ENCODE measurements around the gene UBTD2. TPM values are rescaled to one million over a fixed set of nuclear protein-coding genes. Genes with fewer than 3 reads are reported as not detected.

UBTD2 gene
- total RNA-seq, 1 experiment from 2014 or later = 18.3 TPM

- Histone ChIP-seq H3K9me3 (ENCODE audit: low read depth, low read length, poor library complexity, severe bottlenecking) (no peaks in the 10 kb centered on the region), H3K4me3 (ENCODE audit: low read depth, low read length, poor library complexity, severe bottlenecking) (no peak overlapping the region), H3K36me3 (ENCODE audit: insufficient read depth, low read length, poor library complexity, severe bottlenecking) (no peaks in the 10 kb centered on the region), H3K27ac (ENCODE audit: low read depth, low read length, poor library complexity, severe bottlenecking) (no peak overlapping the region), H3K4me1 (ENCODE audit: insufficient read depth, low read length, poor library complexity, severe bottlenecking) (peaks cover 22% of the 10 kb centered on the region), H3K27me3 (replicated peaks; ENCODE audit: insufficient read depth, low read depth, low read length, poor library complexity) (no peaks in the 10 kb centered on the region)
- TF ChIP-seq EZH2 (IDR thresholded peaks at IDR 0.05; ENCODE audit: borderline replicate concordance, low read depth, low read length, poor library complexity, severe bottlenecking) = no peak
- TF ChIP-seq CTCF (conservative IDR thresholded peaks at IDR 0.05; ENCODE audit: low read depth, low read length) = no peak
- intact Hi-C loops (cut with micrococcal nuclease; ENCODE audit: unreplicated experiment) = loop anchor here (5.0 kb wide), 1 partner anchor 93 kb away; the partner anchor contains the start of gene STK10
- CTCF ChIA-PET = no interaction called here
- no TSS peak for BruUV-seq (replicated peaks)
- no peak for DNase-seq (ENCODE audit: low spot score)
- POLR2A ChIA-PET (ENCODE audit: low non-redundant PET) = no interaction called here
These were observed 3.2 kb downstream of the UBTD2 start for GRCh38 chr5:172280317-172280716.

- ChIA-PET CTCF (no interaction called here), POLR2A (ENCODE audit: low non-redundant PET) (no interaction called here)
- Histone ChIP-seq H3K4me1 (ENCODE audit: insufficient read depth, low read length, poor library complexity, severe bottlenecking) (peaks cover 18% of the 10 kb centered on the region), H3K27me3 (replicated peaks; ENCODE audit: insufficient read depth, low read depth, low read length, poor library complexity) (no peaks in the 10 kb centered on the region), H3K36me3 (ENCODE audit: insufficient read depth, low read length, poor library complexity, severe bottlenecking) (no peaks in the 10 kb centered on the region), H3K27ac (ENCODE audit: low read depth, low read length, poor library complexity, severe bottlenecking) (no peak overlapping the region), H3K4me3 (ENCODE audit: low read depth, low read length, poor library complexity, severe bottlenecking) (no peak overlapping the region), H3K9me3 (ENCODE audit: low read depth, low read length, poor library complexity, severe bottlenecking) (no peaks in the 10 kb centered on the region)
- no peak for DNase-seq (ENCODE audit: low spot score)
- intact Hi-C loops (cut with micrococcal nuclease; ENCODE audit: unreplicated experiment) = no loop called here
- BruUV-seq (replicated peaks) = no TSS peak
- no peak for TF ChIP-seq CTCF (conservative IDR thresholded peaks at IDR 0.05; ENCODE audit: low read depth, low read length)
- no peak for TF ChIP-seq EZH2 (IDR thresholded peaks at IDR 0.05; ENCODE audit: borderline replicate concordance, low read depth, low read length, poor library complexity, severe bottlenecking)
These were observed 5.2 kb downstream of the UBTD2 start for GRCh38 chr5:172278356-172278755.

GRCh38 chr5:172276214-172276613, 7.3 kb downstream of the UBTD2 start:
- H3K4me1 ChIP-seq (ENCODE audit: insufficient read depth, low read length, poor library complexity, severe bottlenecking) = peaks cover 7% of the 10 kb centered on the region
- no peaks in the 10 kb centered on the region for H3K9me3 ChIP-seq (ENCODE audit: low read depth, low read length, poor library complexity, severe bottlenecking)
- no peak overlapping the region for H3K27ac ChIP-seq (ENCODE audit: low read depth, low read length, poor library complexity, severe bottlenecking)
- no TSS peak for BruUV-seq (replicated peaks)
- no peaks in the 10 kb centered on the region for H3K27me3 ChIP-seq (replicated peaks; ENCODE audit: insufficient read depth, low read depth, low read length, poor library complexity)
- TF ChIP-seq CTCF (conservative IDR thresholded peaks at IDR 0.05; ENCODE audit: low read depth, low read length) (no peak), EZH2 (IDR thresholded peaks at IDR 0.05; ENCODE audit: borderline replicate concordance, low read depth, low read length, poor library complexity, severe bottlenecking) (no peak)
- no peak for DNase-seq (ENCODE audit: low spot score)
- ChIA-PET CTCF (no interaction called here), POLR2A (ENCODE audit: low non-redundant PET) (interaction anchor here (0.6 kb wide), 1 partner anchor 163 kb away, joined by 12 read pairs; no protein-coding TSS in a partner anchor)
- no peaks in the 10 kb centered on the region for H3K36me3 ChIP-seq (ENCODE audit: insufficient read depth, low read length, poor library complexity, severe bottlenecking)
- no peak overlapping the region for H3K4me3 ChIP-seq (ENCODE audit: low read depth, low read length, poor library complexity, severe bottlenecking)
- intact Hi-C loops (cut with micrococcal nuclease; ENCODE audit: unreplicated experiment) = no loop called here

Data from A673 (cell line).